Coronary artery (tissue), 2 donors: Measurements from ENCODE around the gene LYZL2.

ENCODE experiments used
- DNase-seq: peaks from one replicate; pipeline ENCODE4 v3.0.0-alpha.2; 2017; ENCODE audit warnings: low spot score
- H3K27ac ChIP-seq, 2 donors: fragments of 200-600 bp; sonication (generic); one replicate each; pipeline ENCODE4 v1.5.1; 2016 to 2019
- H3K4me3 ChIP-seq: fragments of 200-600 bp; sonication (generic); 2 replicates; pipeline ENCODE4 v1.5.1; 2016; ENCODE audit warnings: mild to moderate bottlenecking, moderate library complexity
- CTCF ChIP-seq: fragments of 200-600 bp; sonication (generic); IDR thresholded peaks from one replicate; pipeline ENCODE4 v1.5.1; 2019; ENCODE audit warnings: antibody characterized with exemption

The LYZL2 gene

GRCh38 chr10:30579574-30579973 is 50.0 kb downstream of the LYZL2 start:
- Histone ChIP-seq H3K4me3 (no peak overlapping the region), H3K27ac (no peak overlapping the region)
- no peak for TF ChIP-seq CTCF
- DNase-seq, result no peak

- Histone ChIP-seq H3K27ac (no peak overlapping the region), H3K4me3 (no peak overlapping the region)
- no peak for DNase-seq
- TF ChIP-seq CTCF, result no peak
Observed at GRCh38 chr10:30577048-30577447, 52.5 kb downstream of the LYZL2 start.

- H3K4me3 ChIP-seq, result no peak overlapping the region
- DNase-seq, result no peak
- TF ChIP-seq CTCF, result no peak
- no peak overlapping the region for H3K27ac ChIP-seq
Observed at GRCh38 chr10:30576641-30577040, 52.9 kb downstream of the LYZL2 start.

GRCh38 chr10:30574432-30574796 is 55.1 kb downstream of the LYZL2 start:
- Histone ChIP-seq H3K4me3 (no peak overlapping the region), H3K27ac (no peak overlapping the region)
- no peak for DNase-seq
- TF ChIP-seq CTCF, result no peak

- no peak overlapping the region for H3K27ac ChIP-seq
- no peak for DNase-seq
- no peak for TF ChIP-seq CTCF
- H3K4me3 ChIP-seq, result no peak overlapping the region
Observed at GRCh38 chr10:30573721-30574431, 55.7 kb downstream of the LYZL2 start.

GRCh38 chr10:30565449-30565848 is 64.1 kb downstream of the LYZL2 start:
- Histone ChIP-seq H3K27ac (no peak overlapping the region), H3K4me3 (no peak overlapping the region)
- no peak for DNase-seq
- no peak for TF ChIP-seq CTCF

GRCh38 chr10:30562787-30563186 is 66.8 kb downstream of the LYZL2 start:
- TF ChIP-seq CTCF, result no peak
- no peak overlapping the region for H3K27ac ChIP-seq
- DNase-seq, result no peak

More at GRCh38 chr10:30562787-30563186, 66.8 kb downstream of the LYZL2 start:
- H3K4me3 ChIP-seq, result no peak overlapping the region
